Measurements from ENCODE around the gene GRIK4.

GRCh38 chr11:120827820-120828219 is 316.3 kb downstream of the GRIK4 start:
- TF ChIP-seq POLR2A (IDR thresholded peaks at IDR 0.05) (no peak), CTCF (IDR thresholded peaks at IDR 0.05) (no peak)
